Stimulated activated CD4-positive, alpha-beta T cell treated with anti-CD3 and anti-CD28 coated beads, Interleukin-15, amount 100 ng/mL, for 24 hours (primary cell): Measurements from ENCODE around the gene MPRIP.
A peak's percentile ranks its signal among the peaks of the same experiment; 100 is the strongest.

Experiments used
- DNase-seq: peaks from one replicate; pipeline ENCODE4 v3.0.0-alpha.2; 2020

Gene MPRIP

GRCh38 chr17:17221329-17221728, 179.1 kb downstream of the MPRIP start:
- DNase-seq, result no peak

GRCh38 chr17:17223736-17224135, 181.5 kb downstream of the MPRIP start:
- no peak for DNase-seq

GRCh38 chr17:17224137-17224536, 181.9 kb downstream of the MPRIP start:
- DNase-seq, result no peak

GRCh38 chr17:17225901-17226300, 183.6 kb downstream of the MPRIP start:
- DNase-seq, result no peak

GRCh38 chr17:17226451-17227265, 184.4 kb downstream of the MPRIP start:
- DNase-seq, result no peak

- DNase-seq, result no peak
Measured at GRCh38 chr17:17227608-17228520, 185.6 kb downstream of the MPRIP start.

- DNase-seq, result no peak
Measured at GRCh38 chr17:17228521-17229279, 186.4 kb downstream of the MPRIP start.

- DNase-seq, result no peak
Measured at GRCh38 chr17:17229416-17230384, 187.4 kb downstream of the MPRIP start.

GRCh38 chr17:17231621-17232302, 189.5 kb downstream of the MPRIP start:
- DNase-seq, result no peak

GRCh38 chr17:17232303-17232621, 190.0 kb downstream of the MPRIP start:
- DNase-seq, result no peak

GRCh38 chr17:17235212-17236174, 193.2 kb downstream of the MPRIP start:
- no peak for DNase-seq

- DNase-seq, result peak; percentile 9
Measured at GRCh38 chr17:17236295-17237025, 194.2 kb downstream of the MPRIP start.

GRCh38 chr17:17237026-17237799, 195.0 kb downstream of the MPRIP start, which contains the start of gene FLCN:
Gene FLCN (minus strand): TSS chr17:17237168. CDS start chr17:17228137, 9,031 bp downstream.
- DNase-seq, result peak; percentile 94

GRCh38 chr17:17239832-17240231, 197.6 kb downstream of the MPRIP start:
- no peak for DNase-seq

GRCh38 chr17:17241656-17242055, 199.4 kb downstream of the MPRIP start:
- DNase-seq, result no peak

GRCh38 chr17:17242246-17242645, 200.0 kb downstream of the MPRIP start:
- DNase-seq, result no peak
